Measurements from ENCODE around the gene FMNL2.

The FMNL2 gene

GRCh38 chr2:152421521-152422370 is 86.8 kb downstream of the FMNL2 start:
- DNase-seq (ENCODE audit: low read depth): no peak
- no peak for TF ChIP-seq CTCF (IDR thresholded peaks at IDR 0.05; ENCODE audit: control insufficient read depth, extremely low read depth, insufficient read depth)
- H3K4me3 ChIP-seq (ENCODE audit: low read depth, low read length): no peak overlapping the region

- DNase-seq (ENCODE audit: low read depth): no peak
- no peak for TF ChIP-seq CTCF (IDR thresholded peaks at IDR 0.05; ENCODE audit: control insufficient read depth, extremely low read depth, insufficient read depth)
- no peak overlapping the region for H3K4me3 ChIP-seq (ENCODE audit: low read depth, low read length)
Measured at GRCh38 chr2:152423684-152424083, 88.7 kb downstream of the FMNL2 start.

- no peak for DNase-seq (ENCODE audit: low read depth)
- TF ChIP-seq CTCF (IDR thresholded peaks at IDR 0.05; ENCODE audit: control insufficient read depth, extremely low read depth, insufficient read depth): no peak
- no peak overlapping the region for H3K4me3 ChIP-seq (ENCODE audit: low read depth, low read length)
Measured at GRCh38 chr2:152425765-152426727, 91.1 kb downstream of the FMNL2 start.

- no peak overlapping the region for H3K4me3 ChIP-seq (ENCODE audit: low read depth, low read length)
- DNase-seq (ENCODE audit: low read depth): no peak
- no peak for TF ChIP-seq CTCF (IDR thresholded peaks at IDR 0.05; ENCODE audit: control insufficient read depth, extremely low read depth, insufficient read depth)
Measured at GRCh38 chr2:152426801-152427200, 91.8 kb downstream of the FMNL2 start.

- no peak for TF ChIP-seq CTCF (IDR thresholded peaks at IDR 0.05; ENCODE audit: control insufficient read depth, extremely low read depth, insufficient read depth)
Measured at GRCh38 chr2:152427902-152428301, 92.9 kb downstream of the FMNL2 start.

GRCh38 chr2:152428800-152429582 is 94.0 kb downstream of the FMNL2 start:
- H3K4me3 ChIP-seq (ENCODE audit: low read depth, low read length): no peak overlapping the region
- TF ChIP-seq CTCF (IDR thresholded peaks at IDR 0.05; ENCODE audit: control insufficient read depth, extremely low read depth, insufficient read depth): no peak
- DNase-seq (ENCODE audit: low read depth): no peak

More at GRCh38 chr2:152427902-152428301, 92.9 kb downstream of the FMNL2 start:
- no peak overlapping the region for H3K4me3 ChIP-seq (ENCODE audit: low read depth, low read length)
- no peak for DNase-seq (ENCODE audit: low read depth)

All from LNCaP clone FGC (cell line).